HG03196 (cell line): ENCODE measurements around the gene PTS.

Experiments used
- ATAC-seq: cut with Tn5 transposase; IDR thresholded peaks from one replicate; pipeline ENCODE4 v1.9.1; 2021; ENCODE audit not compliant: unreplicated experiment

The PTS gene

DNA sequence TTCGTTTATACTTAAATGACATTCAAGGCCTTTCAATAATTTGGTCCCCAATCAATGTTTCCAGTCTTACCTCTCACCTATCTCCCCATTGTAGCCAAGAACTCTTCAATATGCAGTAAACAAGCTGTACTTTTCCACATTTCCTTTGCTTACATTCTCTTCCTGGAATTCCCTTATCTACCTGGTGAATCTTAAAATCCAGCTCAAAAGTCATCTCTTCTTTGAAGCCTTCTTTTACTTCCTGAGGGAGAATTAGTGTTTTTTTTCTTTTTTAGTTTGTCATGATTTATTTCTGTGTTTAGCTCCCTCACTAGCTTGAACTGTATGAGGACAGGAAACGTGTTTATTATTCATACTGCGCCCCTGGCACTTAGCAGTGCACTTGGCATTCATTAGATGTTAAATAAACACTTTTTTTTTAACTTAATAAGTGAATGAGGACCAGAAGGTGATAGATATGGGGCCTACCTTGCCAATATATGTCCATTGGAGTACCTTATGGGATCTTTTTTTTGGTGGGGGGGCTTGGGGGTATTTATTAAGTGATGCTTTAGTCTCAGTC lies 4.9 kb upstream of the PTS start:
- ATAC-seq: no peak

DNA sequence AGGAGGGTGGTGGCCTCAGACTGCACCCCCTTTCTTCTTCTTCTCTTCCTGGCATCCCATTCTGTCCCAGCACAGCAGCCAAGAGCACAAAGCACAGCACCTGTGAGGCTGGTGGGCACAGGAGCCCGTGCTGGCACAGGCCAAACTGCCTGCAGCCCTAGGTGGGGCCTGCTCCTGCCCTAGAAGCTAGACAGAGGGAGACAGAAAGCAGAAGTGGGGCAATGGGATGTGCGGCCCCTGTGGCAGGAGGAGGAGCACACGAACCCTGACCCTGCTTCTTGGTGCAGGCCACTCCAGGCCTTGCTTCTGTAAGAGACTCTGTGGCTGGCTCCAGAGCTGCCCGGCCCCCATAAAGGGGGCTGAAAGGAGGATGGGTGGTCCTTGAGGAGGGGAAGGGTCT lies 3.9 kb upstream of the PTS start:
- ATAC-seq: no peak

DNA sequence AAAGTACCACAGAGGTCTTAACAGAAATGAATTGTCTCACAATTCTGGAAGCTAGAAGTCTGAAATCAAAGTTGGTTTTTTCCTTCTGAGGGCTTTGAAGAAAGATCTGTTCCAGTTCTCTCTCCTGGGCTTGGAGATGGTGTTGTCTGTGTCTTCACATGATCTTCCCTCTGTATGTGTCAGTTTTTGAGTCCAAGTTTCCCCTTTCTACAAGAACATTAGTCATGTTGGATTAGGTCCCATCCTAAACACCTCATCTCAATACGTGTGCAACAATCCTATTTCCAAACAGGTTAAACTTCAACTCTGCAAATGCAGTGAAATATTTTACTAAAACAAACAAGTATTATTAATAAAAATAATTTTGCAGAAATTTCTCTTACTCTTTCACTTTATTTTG lies 3.1 kb upstream of the PTS start:
- no peak for ATAC-seq

DNA sequence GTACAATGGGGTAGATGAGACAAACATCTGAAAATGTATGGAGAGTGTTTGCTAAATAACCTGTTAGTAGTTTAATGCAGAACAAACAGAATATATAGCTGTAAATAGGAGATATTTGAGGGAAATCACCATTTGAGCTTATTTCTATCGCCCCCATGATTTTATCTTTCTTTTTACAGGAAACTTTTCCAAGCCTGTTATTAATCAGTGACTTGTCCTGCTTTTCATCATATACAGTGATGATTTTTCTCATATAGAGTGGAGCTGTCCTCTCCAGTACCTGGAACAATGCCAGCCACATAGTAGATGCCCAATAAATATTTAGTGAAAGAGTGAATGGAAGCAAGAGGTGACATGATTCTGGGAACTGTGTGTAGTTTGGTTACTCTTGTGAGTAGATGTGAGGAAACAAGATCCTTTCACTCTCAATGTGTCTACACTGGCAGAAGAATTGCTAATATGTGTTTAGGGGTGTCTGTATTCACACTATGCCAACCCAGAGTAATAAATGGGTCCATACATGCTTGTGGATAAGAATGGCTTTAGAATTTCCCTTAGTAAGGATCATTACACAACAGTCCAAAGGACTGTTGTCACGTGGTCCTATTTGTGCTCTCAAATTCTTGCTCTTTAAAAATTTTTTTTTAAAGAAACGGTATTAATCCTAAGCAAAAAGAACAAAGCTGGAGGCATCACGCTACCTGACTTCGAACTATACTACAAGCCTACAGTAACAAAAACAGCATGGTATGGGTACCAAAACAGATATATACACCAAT lies 2.3 kb upstream of the PTS start:
- ATAC-seq: no peak

DNA sequence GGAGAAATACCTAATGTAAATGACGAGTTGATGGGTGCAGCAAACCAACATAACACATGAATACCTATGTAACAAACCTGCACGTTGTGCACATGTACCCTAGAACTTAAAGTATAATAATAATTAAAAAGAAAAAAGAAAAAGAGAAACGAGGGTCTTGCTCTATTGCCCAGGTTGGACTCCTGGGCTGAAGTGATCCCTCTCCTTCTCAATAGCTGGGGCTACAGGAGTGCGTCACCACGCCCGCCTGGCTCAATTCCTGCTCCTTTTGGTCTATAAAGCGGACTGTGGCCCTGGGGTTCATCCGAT lies 521 bp upstream of the PTS start:
- no peak for ATAC-seq

DNA sequence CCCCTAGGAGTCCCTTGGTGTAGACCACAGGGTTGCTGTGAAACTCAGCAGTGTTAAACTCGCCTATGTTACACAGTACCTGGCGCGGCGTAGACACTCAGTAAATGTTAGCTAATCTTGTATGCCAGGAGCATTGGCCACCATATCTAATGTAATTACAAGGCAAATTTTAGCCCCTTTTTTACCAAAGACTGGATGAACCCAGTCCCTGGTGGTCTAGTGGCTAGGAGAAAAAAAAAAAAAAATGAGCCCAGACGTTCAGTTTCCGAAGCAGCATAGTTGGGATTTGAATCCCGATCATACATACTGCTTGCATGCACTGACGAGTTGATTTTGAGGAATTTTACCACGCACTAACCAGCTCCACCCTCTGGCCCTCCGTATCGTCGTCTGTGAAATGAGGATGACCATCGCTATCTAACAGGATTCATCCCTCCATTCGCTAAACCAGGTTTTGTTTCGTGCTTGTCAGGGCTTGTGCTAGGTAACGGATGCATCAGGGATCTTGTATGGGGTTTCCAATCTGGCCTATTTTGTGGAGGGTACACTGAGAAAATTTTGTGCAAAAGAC lies 688 bp downstream of the PTS start:
- no peak for ATAC-seq

DNA sequence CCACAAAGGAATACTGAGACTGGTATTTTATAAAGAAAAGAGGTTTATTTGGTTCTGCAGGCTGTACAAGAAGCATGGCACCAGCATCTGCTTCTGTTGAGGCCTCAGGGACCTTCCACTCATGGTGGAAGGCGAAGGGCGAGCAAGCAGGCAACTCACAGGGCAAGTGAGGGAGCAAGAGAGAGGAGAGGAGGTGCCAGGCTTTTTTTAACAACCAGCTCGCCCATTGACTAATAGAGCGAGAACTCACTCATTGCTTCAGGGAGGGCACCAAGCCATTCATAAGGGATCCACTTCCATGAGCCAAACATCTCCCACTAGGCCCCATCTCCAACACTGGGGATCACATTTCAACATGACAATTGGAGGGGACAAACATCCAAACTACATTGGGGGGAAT lies 1.2 kb downstream of the PTS start:
- ATAC-seq: no peak

DNA sequence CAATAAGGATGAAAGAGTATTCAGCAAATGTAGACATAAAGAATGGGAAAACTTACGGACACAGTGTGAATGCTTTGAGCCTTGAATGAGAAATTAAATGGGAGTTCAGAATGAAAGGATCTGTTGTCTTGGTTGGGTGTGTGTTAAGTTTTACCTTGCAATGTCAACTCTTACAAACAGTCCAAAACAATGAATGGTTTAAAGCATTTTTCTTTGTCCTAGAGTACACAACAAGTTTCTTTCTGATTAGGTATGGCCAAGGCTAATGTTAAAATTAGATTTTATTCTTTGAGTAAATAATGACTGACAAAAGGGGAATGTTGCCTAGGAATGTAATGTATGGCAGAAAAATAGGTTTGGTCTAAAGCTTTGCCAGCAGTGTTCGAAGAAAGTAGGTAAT lies 2.5 kb downstream of the PTS start:
- ATAC-seq: no peak

DNA sequence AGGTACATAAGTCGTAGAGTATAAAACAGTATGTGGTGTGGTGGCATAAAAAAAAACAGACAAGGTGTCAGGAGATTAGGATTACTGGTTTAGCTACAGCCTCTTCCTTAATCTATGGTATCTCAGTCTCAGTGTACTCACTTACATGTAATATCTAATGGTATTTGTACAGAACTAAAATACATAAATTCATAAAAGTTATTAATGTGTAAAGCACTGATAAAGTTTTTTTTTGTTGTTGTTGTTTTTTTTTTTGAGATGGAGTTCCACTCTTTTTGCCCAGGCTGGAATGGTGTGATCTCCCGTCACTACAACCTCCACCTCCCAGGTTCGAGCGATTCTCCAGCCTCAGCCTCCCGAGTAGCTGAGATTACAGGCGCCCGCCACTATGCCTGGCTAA lies 2.9 kb downstream of the PTS start:
- ATAC-seq: no peak

DNA sequence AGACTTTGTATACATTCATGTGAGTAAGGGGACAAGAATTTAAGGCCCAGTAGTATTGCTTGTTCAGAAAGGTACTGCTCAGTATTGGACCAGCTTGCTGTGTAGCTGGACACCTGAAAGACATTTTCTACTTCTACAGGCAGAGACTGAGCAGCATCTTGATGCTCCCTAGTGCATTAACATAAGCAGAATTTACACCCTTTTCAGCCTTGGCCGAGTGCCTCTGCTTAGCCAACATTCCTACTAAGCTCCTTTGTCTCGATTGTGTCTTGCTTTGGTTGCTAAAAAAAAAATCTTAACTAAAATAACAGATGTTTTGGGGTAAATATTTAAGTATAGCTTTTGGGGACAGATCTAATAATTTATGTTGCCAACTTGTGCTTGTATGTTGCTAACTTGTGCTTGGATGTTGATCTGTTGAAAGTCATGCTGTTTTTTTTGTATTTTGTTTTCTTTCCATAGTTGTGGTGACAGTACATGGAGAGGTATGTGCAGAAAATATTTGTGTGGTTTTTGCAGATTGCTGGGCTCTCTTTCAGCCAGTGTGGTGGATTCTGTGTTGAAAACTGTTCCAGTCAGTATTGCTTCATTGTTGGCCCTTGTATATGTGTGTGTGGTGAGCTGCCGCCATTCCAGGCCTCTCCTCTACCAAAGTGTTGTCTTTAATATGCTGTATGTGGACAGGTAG lies 3.7 kb downstream of the PTS start:
- ATAC-seq: no peak

DNA sequence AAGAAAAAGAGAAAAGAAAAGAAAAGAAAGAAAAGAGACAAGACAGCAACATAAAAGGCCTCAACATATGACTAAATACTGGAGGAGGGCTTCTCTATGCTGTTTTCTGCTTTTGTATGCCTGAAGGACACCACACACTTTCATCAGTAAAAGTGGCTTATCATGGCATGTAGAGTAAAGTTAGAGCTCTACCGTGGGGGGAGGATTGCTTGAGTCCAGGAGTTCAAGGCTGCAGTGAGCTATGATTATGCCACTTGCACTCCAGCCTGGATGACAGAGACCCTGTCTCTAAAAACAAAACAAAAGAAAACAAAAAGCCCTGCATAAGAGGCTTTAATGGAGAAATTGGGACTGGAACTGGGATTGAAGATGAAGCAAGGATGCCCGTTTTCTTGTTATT lies 5.7 kb downstream of the PTS start:
- ATAC-seq: no peak

DNA sequence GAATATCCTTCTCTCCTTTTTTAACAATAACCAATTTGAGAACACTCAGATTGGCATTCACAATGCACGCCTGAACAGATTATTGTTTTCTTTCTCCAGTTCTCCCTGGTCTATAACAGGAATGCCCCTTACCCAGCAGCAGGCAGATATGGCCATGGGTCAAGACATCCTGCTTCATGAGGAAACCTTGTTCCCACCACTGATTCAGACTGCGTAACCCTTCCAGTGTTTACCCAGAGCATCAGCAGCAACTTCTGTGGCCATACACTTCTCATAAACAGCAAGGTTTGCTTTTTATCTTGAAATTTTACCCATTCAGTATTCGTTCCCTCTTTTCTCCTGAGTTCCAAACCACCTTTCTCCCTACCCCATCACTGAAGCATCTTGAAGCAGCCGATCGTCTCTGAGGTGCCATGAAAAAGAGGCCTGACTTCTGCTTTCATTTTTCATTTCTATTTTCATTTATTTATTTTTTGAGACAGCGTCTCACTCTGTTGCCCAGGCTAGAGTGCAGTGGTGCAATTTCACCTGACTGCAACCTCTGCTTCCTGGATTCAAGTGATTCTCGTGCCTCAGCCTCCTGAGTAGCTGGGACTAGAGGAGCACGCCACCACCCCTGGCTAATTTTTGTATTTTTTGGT lies 9.6 kb downstream of the PTS start:
- no peak for ATAC-seq

DNA sequence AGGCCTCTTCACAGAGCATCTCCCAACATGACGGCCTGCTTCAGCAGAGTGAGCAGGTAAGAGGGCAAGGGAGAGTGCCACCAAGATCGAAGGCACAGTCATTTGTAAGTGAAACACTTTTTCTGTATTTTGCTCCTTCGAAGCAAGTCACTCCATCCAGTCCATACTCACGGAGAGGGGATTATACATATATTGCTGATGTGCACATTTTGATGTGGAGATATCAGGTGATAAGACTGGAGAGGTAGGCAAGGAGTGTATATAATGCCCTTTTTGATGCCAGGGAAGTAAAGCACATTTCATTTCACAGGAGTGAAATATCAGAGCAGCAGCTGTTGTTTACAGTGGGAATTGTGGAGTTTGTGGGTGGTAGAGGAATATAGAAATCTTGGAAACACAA lies 11.2 kb downstream of the PTS start:
- ATAC-seq: no peak

DNA sequence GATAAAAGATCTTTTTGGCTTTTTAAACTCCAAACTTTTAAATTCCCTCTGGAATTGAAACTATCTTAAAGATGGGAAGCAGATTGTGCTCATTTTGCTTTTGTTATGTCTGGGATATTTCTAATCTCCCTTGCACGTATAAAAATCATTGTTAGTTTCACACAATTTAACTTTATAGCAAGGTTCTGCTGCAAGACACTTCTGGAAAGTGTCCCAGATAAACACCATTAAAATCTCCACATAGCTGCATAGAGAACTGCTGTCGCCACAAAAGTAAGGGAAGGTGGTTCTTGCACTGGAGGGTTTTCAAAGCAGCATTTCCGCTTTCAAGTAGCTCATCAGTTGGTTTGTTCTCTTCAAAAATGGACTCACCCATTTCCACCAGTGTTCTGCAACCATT lies 11.8 kb downstream of the PTS start:
- no peak for ATAC-seq

DNA sequence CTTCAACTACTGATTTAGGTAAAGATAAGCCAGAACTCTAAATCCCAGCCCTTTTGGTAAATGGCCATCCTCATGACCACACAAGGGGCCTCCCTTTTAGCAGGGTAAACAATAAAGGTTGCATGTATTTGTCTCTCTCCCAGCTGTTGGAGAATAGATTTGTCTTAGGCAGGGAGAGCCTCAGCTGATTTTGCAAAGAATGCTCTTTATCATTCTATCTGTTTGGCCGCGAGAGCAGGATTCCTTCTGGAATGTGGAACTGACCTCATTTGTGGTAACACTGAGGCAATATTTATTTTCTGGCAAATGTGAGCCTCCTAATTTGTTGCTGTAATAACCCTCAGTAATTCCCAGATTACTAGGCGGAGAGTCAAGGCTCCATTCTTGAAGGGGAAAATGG lies 15.3 kb downstream of the PTS start:
- ATAC-seq: no peak

DNA sequence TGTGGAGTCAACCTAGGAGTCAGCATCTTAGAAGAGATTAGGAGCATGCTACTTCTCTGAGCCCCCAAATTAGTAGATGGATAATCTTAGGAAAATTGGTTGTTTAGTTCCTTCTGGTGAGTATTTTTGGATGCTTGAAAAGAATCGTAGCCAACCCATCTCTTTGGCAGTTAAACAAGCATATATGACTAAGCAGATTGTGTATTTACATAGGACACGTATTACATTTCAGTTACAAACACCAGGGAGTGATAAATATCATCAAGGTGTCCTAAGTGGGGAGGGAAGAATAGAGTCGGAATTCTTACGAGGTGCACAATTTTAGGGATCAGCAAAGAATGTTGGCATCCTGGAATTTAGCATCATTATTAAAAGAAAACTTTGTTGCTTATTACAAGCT lies 21.0 kb downstream of the PTS start:
- no peak for ATAC-seq

DNA sequence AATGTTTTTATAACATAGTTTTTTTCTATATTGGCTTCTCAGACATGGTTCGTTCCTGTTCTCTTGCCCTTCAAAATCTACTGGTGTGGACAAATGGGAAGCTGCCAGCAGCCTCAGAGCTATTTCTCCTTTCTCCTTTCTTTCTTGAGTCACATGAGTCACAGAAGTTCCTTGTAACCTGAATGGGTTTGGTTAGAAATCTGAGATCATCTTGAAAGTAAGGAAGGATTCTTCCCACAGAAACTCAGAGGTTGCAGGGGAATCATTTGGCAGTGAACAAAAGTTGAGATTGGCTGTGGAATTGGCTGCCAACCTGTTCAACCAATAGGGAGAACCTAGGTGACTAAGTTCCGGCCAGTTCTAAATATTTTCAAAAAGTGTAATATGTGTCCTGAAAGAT lies 22.0 kb downstream of the PTS start:
- ATAC-seq: no peak

DNA sequence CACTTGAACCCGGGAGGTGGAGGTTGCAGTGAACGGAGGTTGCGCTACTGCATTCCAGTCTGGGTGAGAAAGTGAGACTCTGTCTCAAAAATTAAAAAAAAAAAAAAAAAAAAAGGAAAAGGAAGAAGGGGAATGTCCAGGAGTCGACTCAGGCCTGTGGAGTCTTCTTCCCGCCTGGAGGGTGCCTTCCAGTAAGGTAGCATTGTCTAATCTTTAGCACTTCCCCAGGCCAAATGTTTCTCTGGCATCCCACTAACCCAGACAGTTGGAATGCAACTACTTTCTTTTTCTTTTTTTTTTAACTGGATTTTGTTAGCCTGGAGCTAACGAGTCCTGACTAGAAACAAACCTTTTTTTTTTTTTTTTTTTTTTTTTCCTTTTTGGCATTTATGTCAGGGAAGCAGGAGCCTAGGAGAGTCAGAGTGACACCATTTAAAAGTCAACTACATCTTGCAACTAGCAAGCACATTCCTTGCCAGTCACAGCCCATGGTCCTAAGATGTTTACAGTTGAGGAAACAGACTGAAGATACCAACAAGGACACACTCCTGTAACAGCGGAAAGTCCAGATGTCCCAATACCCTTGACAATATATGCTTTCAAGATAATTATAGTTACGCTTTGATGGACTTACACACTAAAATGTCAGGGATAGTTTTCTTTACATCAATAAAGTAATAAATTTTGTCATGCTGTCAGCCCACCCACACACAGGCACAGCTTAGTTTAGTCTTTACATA lies 23.8 kb downstream of the PTS start:
- no peak for ATAC-seq

DNA sequence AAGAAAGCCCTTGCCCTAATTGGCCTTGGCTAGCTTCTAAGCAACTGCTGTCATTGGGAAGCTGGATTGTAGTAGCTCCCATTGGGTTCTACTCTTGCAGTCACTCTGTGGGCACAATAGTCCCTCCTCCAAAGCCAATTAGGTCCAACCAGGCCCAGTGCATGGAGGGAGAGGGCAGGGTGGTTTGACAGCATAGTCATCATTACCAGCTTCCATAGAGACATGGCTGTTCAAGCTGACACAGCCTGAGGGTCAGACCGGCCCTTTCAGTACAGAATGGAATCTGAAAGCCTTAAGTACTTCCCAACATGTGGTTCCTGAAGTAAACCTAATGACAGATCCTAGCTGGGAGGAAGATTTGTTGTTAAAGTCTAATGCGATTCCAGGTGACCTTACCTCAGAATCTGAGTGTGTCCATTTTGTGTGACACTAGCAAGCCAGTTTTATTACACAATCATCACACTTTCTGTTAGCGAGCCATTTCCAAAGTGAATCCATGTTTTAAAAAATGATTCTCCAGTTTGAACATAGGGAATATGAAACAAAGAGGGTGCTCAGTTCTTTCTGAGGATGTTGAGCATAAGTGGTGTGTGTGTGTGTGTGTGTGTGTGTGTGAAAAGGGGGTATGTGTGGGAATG lies 27.5 kb downstream of the PTS start:
- ATAC-seq: no peak

DNA sequence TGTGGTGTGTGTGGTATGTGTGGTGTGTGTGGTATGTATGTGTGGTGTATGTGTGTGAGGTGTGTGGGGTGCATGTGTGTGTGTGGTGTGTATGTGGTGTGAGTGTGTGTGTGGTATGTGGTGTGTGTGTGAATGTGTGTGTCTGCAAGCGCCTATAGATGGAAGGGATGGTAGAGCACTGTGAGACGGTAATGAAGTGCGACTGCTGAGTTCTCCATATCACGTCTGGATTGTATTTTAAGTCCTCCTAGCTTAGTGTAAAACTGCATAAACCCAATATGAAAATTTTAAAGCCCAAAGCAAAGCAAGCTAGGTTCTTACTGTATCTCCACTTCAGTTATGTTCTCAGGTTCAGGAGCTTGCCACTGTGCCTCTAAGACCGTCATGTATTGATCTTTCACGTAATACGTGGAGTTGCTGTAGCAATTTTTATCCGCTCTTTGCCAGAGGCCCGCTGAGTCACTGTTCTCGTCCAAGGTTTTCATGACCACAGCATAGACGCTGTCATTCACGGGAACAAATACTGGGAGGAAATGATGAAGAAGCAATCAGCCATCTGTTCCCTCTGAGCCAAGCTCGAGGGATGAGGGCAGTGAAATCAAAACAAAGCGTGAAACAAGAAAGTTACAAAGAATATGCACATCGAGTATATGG lies 29.0 kb downstream of the PTS start:
- no peak for ATAC-seq
